Activated CD8-positive, alpha-beta memory T cell treated with anti-CD3 and anti-CD28 coated beads for 36 hours (primary cell): Measurements from ENCODE around the gene DDAH1. TPM values are rescaled to one million over a fixed set of nuclear protein-coding genes. Genes with fewer than 3 reads are reported as not detected.

Experiments
- CTCF ChIA-PET: fragments of 350-600 bp; sonication (Branson Sonifier 250); formaldehyde crosslinking; loops from one replicate; lab custom pipeline; 2021; ENCODE audit warnings: antibody characterized with exemption; lab: Charles Lee
- POLR2A ChIA-PET: fragments of 350-600 bp; sonication (Branson Sonifier 250); formaldehyde crosslinking; loops from one replicate; lab custom pipeline; 2021; ENCODE audit warnings: antibody characterized with exemption; lab: Charles Lee
- total RNA-seq, 2 experiments: library from RNA; stranded (reverse); gene quantifications; one replicate each; pipeline ENCODE4 v1.2.3, GENCODE V29; 2021

DDAH1 gene
- total RNA-seq, 2 experiments from 2014 or later: 0.04 TPM

- POLR2A ChIA-PET: no interaction called here
- CTCF ChIA-PET: no interaction called here
Measured at GRCh38 chr1:85447006-85447943, 17.7 kb downstream of the DDAH1 start.

GRCh38 chr1:85445906-85446305, 19.1 kb downstream of the DDAH1 start:
- POLR2A ChIA-PET: no interaction called here
- CTCF ChIA-PET: no interaction called here

- ChIA-PET CTCF (no interaction called here), POLR2A (no interaction called here)
Measured at GRCh38 chr1:85444381-85444780, 20.6 kb downstream of the DDAH1 start.

GRCh38 chr1:85440612-85441011, 24.3 kb downstream of the DDAH1 start:
- CTCF ChIA-PET: no interaction called here
- POLR2A ChIA-PET: no interaction called here

- ChIA-PET POLR2A (no interaction called here), CTCF (interaction anchor here (0.6 kb wide), 1 partner anchor 23 kb away, joined by 3 read pairs; no protein-coding TSS in a partner anchor)
Measured at GRCh38 chr1:85438353-85438752, 26.6 kb downstream of the DDAH1 start.

GRCh38 chr1:85437139-85437538, 27.8 kb downstream of the DDAH1 start:
- ChIA-PET POLR2A (no interaction called here), CTCF (no interaction called here)

GRCh38 chr1:85433096-85433495, 31.9 kb downstream of the DDAH1 start:
- POLR2A ChIA-PET: no interaction called here
- CTCF ChIA-PET: no interaction called here

GRCh38 chr1:85428471-85429089, 36.4 kb downstream of the DDAH1 start:
- ChIA-PET POLR2A (no interaction called here), CTCF (no interaction called here)

- CTCF ChIA-PET: no interaction called here
Measured at GRCh38 chr1:85427849-85428248, 37.1 kb downstream of the DDAH1 start.

GRCh38 chr1:85427331-85427730, 37.6 kb downstream of the DDAH1 start:
- POLR2A ChIA-PET: no interaction called here

More at GRCh38 chr1:85427849-85428248, 37.1 kb downstream of the DDAH1 start:
- POLR2A ChIA-PET: no interaction called here

GRCh38 chr1:85421179-85421578, 43.8 kb downstream of the DDAH1 start:
- ChIA-PET CTCF (no interaction called here), POLR2A (no interaction called here)

More at GRCh38 chr1:85427331-85427730, 37.6 kb downstream of the DDAH1 start:
- CTCF ChIA-PET: no interaction called here

GRCh38 chr1:85420199-85420598, 44.8 kb downstream of the DDAH1 start:
- ChIA-PET POLR2A (no interaction called here), CTCF (no interaction called here)

- CTCF ChIA-PET: no interaction called here
- POLR2A ChIA-PET: no interaction called here
Measured at GRCh38 chr1:85417876-85418275, 47.1 kb downstream of the DDAH1 start.

- POLR2A ChIA-PET: no interaction called here
Measured at GRCh38 chr1:85417017-85417416, 47.9 kb downstream of the DDAH1 start.

GRCh38 chr1:85413169-85413568, 51.8 kb downstream of the DDAH1 start:
- ChIA-PET POLR2A (no interaction called here), CTCF (no interaction called here)

More at GRCh38 chr1:85417017-85417416, 47.9 kb downstream of the DDAH1 start:
- CTCF ChIA-PET: no interaction called here

- ChIA-PET CTCF (no interaction called here), POLR2A (interaction anchor here (0.5 kb wide), 1 partner anchor 977 kb away, joined by 4 read pairs; no protein-coding TSS in a partner anchor)
Measured at GRCh38 chr1:85411567-85412305, 53.2 kb downstream of the DDAH1 start.

- CTCF ChIA-PET: no interaction called here
- POLR2A ChIA-PET: no interaction called here
Measured at GRCh38 chr1:85409516-85409915, 55.4 kb downstream of the DDAH1 start.

- ChIA-PET CTCF (no interaction called here), POLR2A (no interaction called here)
Measured at GRCh38 chr1:85407746-85408377, 57.1 kb downstream of the DDAH1 start.

GRCh38 chr1:85406887-85407533, 57.9 kb downstream of the DDAH1 start:
- CTCF ChIA-PET: no interaction called here

More at GRCh38 chr1:85406887-85407533, 57.9 kb downstream of the DDAH1 start:
- POLR2A ChIA-PET: no interaction called here
